ENCODE results near the gene PSMB8. TPM values are rescaled to one million over a fixed set of nuclear protein-coding genes. Genes with fewer than 3 reads are reported as not detected.

PSMB8 gene
- total and polyA plus RNA-seq, 2 of the 8 experiments (the other 6 are each of a cell fraction or from before 2014, with no cell fraction given) = 18.4 to 43.0 TPM

- no peaks in the 10 kb centered on the region for H3K79me2 ChIP-seq (ENCODE audit: control insufficient read depth in 1 of 2, insufficient read depth in 2 of 2, low read length in 2 of 2)
- no peak overlapping the region for H4K8ac ChIP-seq (ENCODE audit: extremely low read depth, insufficient read depth, low read length)
- H3K23me2 ChIP-seq (ENCODE audit: low read depth, low read length) = no peaks in the 10 kb centered on the region
- ChIA-PET CTCF (ENCODE audit: partially characterized antibody) (no interaction called here), POLR2A (ENCODE audit: partially characterized antibody) (interaction anchor here (0.9 kb wide), 1 partner anchor 83 kb away, joined by 3 read pairs; no protein-coding TSS in a partner anchor)
- no peak overlapping the region for H3K56ac ChIP-seq (replicated peaks; ENCODE audit: insufficient read length, low read depth, low read length)
- no peak overlapping the region for H2BK5ac ChIP-seq (ENCODE audit: low read depth, low read length)
- no peaks in the 10 kb centered on the region for H3K27me3 ChIP-seq (replicated peaks in 1 of 4; ENCODE audit: control insufficient read depth in 3 of 4, extremely low read depth in 1 of 4, insufficient read depth in 3 of 4, low read length in 3 of 4)
- H2BK20ac ChIP-seq (ENCODE audit: low read length) = no peak overlapping the region
- TF ChIP-seq JUN (IDR thresholded peaks at IDR 0.05; ENCODE audit: low read depth, low read length) = no peak
- no peak for TF ChIP-seq MAX (IDR thresholded peaks at IDR 0.05)
- TF ChIP-seq SIN3A (conservative IDR thresholded peaks at IDR 0.05 in 1 of 2, IDR thresholded peaks at IDR 0.05 in 1 of 2; ENCODE audit: low read depth in 1 of 2, low read length in 2 of 2) = no peak
- no peak for TF ChIP-seq GTF2F1 (IDR thresholded peaks at IDR 0.05; ENCODE audit: borderline replicate concordance, low read depth, low read length)
- no peak for TF ChIP-seq RFX5 (IDR thresholded peaks at IDR 0.05; ENCODE audit: borderline replicate concordance, low read depth, low read length)
- TF ChIP-seq TBP (IDR thresholded peaks at IDR 0.05; ENCODE audit: low read depth, low read length) = no peak
- no peak for TF ChIP-seq HDAC6 (IDR thresholded peaks at IDR 0.05; ENCODE audit: low read depth, low read length)
- TF ChIP-seq RNF2 (IDR thresholded peaks at IDR 0.05; ENCODE audit: borderline replicate concordance, low read depth, low read length, missing control alignments, poor library complexity, severe bottlenecking) = no peak
- H3K4me2 ChIP-seq (ENCODE audit: insufficient read depth in 1 of 2, low read depth in 2 of 2, low read length in 2 of 2) = no peak overlapping the region
- no peak overlapping the region for H2AK5ac ChIP-seq (ENCODE audit: low read depth, low read length)
- no peak overlapping the region for H2BK120ac ChIP-seq (replicated peaks; ENCODE audit: low read depth, low read length)
- H4K5ac ChIP-seq (ENCODE audit: insufficient read length, low read depth, low read length) = no peak overlapping the region
- peaks cover 0 to 2% of the 10 kb centered on the region in 2 experiments for H4K20me1 ChIP-seq (replicated peaks in 1 of 2; ENCODE audit: control insufficient read depth in 1 of 2, insufficient read depth in 2 of 2, low read length in 2 of 2)
- H3K4me1 ChIP-seq (replicated peaks in 1 of 4; ENCODE audit: control insufficient read depth in 3 of 4, insufficient read depth in 4 of 4, low read length in 3 of 4) = no peaks in the 10 kb centered on the region
- no peak overlapping the region for H3K18ac ChIP-seq (ENCODE audit: extremely low read depth, low read length)
- H2AFZ ChIP-seq (ENCODE audit: low read length) = no peak overlapping the region
- no peak overlapping the region for H3K4ac ChIP-seq (replicated peaks; ENCODE audit: insufficient read length, low read depth, low read length)
- no peak overlapping the region for H2BK15ac ChIP-seq (ENCODE audit: low read length)
- H3K36me3 ChIP-seq (ENCODE audit: control insufficient read depth in 2 of 4, insufficient read depth in 4 of 4, low read length in 3 of 4) = no peaks in the 10 kb centered on the region
- H3K9ac ChIP-seq (replicated peaks in 1 of 4; ENCODE audit: extremely low read depth in 1 of 4, low read depth in 3 of 4, low read length in 3 of 4) = no peak overlapping the region
- H4K91ac ChIP-seq (replicated peaks; ENCODE audit: insufficient read length, low read length) = no peak overlapping the region
- WGBS, 2 experiments (ENCODE audit: extremely low coverage in 1 of 2, insufficient coverage in 1 of 2, insufficient read length in 1 of 2, insufficient replicate concordance in 2 of 2, low coverage in 1 of 2, low lambda C conversion rate in 2 of 2, missing lambda C conversion rate in 1 of 2) = 91% methylated on average over 2 of the region's 2 CpGs; no CpG with 5 or more reads in 1 of the 2 experiments
- FAIRE-seq = no peak
- H3K4me3 ChIP-seq (ENCODE audit: extremely low read depth in 1 of 4, insufficient read depth in 2 of 4, low read depth in 3 of 4, low read length in 4 of 4) = no peak overlapping the region
- H3K27ac ChIP-seq (ENCODE audit: low read depth, low read length) = no peak overlapping the region
- no peak overlapping the region for H3K23ac ChIP-seq (ENCODE audit: insufficient read length)
- no peak overlapping the region for H2BK12ac ChIP-seq (ENCODE audit: low read depth, low read length)
- DNase-seq (ENCODE audit: low read depth in 1 of 2, low spot score in 2 of 2) = no peak
- H3K79me1 ChIP-seq (ENCODE audit: low read depth, low read length) = no peaks in the 10 kb centered on the region
- no peak overlapping the region for H3K14ac ChIP-seq (ENCODE audit: insufficient read length)
- no peaks in the 10 kb centered on the region for H3K9me3 ChIP-seq (ENCODE audit: insufficient read depth in 2 of 2, low read depth in 1 of 2, low read length in 1 of 2)
Measured at GRCh38 chr6:32888576-32888975, 44.7 kb upstream of the PSMB8 start.
